ENCODE data around the gene DOK6. TPM values are rescaled to one million over a fixed set of nuclear protein-coding genes. Genes with fewer than 3 reads are reported as not detected.

Gene DOK6
- total and polyA plus RNA-seq, 9 of the 15 experiments (the other 6 are each of a cell fraction or from before 2014, with no cell fraction given): not detected

GRCh38 chr18:69819460-69819859 lies 418.8 kb downstream of the DOK6 start (continued):
- TF ChIP-seq ZBTB43 (CRISPR knock-in tag; IDR thresholded peaks at IDR 0.05): no peak

GRCh38 chr18:69820538-69820937 lies 419.9 kb downstream of the DOK6 start:
- POLR2A ChIA-PET: no interaction called here

More at GRCh38 chr18:69820538-69820937, 419.9 kb downstream of the DOK6 start:
- H3K4me3 ChIP-seq: no peak overlapping the region
- no peak overlapping the region for H3K9ac ChIP-seq (ENCODE audit: insufficient read depth in 1 of 2, low read depth in 2 of 2, low read length in 2 of 2)
- CTCF ChIA-PET (ENCODE audit: low intra/inter-chr PET ratio): no interaction called here
- no peaks in the 10 kb centered on the region for H3K27me3 ChIP-seq (ENCODE audit: control insufficient read depth in 2 of 2, insufficient read depth in 2 of 2, low read length in 2 of 2)
- 71% methylated on average over 3 of the region's 4 CpGs for WGBS (ENCODE audit: insufficient coverage, low coverage, missing lambda C conversion rate)
- H3K79me2 ChIP-seq (ENCODE audit: control insufficient read depth, insufficient read depth, low read length): no peaks in the 10 kb centered on the region
- intact Hi-C loops (cut with micrococcal nuclease) (no loop called here), in situ Hi-C loops (cut with MboI) (no loop called here)
- no peak overlapping the region for H3K27ac ChIP-seq (ENCODE audit: extremely low read depth, low read depth, low read length)
- BruUV-seq (replicated peaks): no TSS peak
- FAIRE-seq (no peak), ATAC-seq (no peak), DNase-seq (ENCODE audit: extremely low read depth in 1 of 4, low spot score in 3 of 4) (no peak)
- no peaks in the 10 kb centered on the region for H4K20me1 ChIP-seq (replicated peaks; ENCODE audit: control insufficient read depth, insufficient read depth, low read length)
- H3K9me3 ChIP-seq (replicated peaks; ENCODE audit: control insufficient read depth, insufficient read depth, low read depth, low read length): no peaks in the 10 kb centered on the region
- no peaks in the 10 kb centered on the region for H3K9me1 ChIP-seq (ENCODE audit: control insufficient read depth, insufficient read depth, low read length)
- TF ChIP-seq ZNF146 (CRISPR knock-in tag; IDR thresholded peaks at IDR 0.05; ENCODE audit: unreplicated experiment): peak; percentile 82
- TF ChIP-seq USF1 (CRISPR knock-in tag; IDR thresholded peaks at IDR 0.05): no peak
- TF ChIP-seq RBM25 (IDR thresholded peaks at IDR 0.05; ENCODE audit: low read depth, low read length, severe bottlenecking): peak; percentile 56
- no peaks in the 10 kb centered on the region for H3K36me3 ChIP-seq (ENCODE audit: control insufficient read depth, insufficient read depth, low read length)
- no peaks in the 10 kb centered on the region for H3K4me1 ChIP-seq (replicated peaks in 1 of 2; ENCODE audit: control insufficient read depth in 2 of 2, insufficient read depth in 2 of 2, low read length in 2 of 2)
- H2AFZ ChIP-seq (ENCODE audit: low read depth, low read length): no peak overlapping the region
- no peak overlapping the region for H3K4me2 ChIP-seq (ENCODE audit: insufficient read depth, low read length)
